Activated T-helper 9 cell treated with anti-CD3 and anti-CD28 coated beads, Interleukin-2, amount 50 U/mL, for 16 hours (primary cell): ENCODE results near the gene MRPL16.
A peak's percentile ranks its signal among the peaks of the same experiment; 100 is the strongest.
"Not testable (repeated sequence)": the region's sequence is repeated elsewhere in the genome, so short reads cannot be mapped to it uniquely, and the experiment has no call there.

Experiments
- DNase-seq: peaks from one replicate; pipeline ENCODE4 v3.0.0-alpha.2; 2020; ENCODE audit warnings: low read depth

MRPL16 gene

GRCh38 chr11:59810189-59810910, at the start of gene MRPL16:
Gene MRPL16, minus strand, starts transcription at chr11:59810778. Its CDS starts 120 bp downstream, at chr11:59810658.
- DNase-seq, result peak; percentile 83

DNA sequence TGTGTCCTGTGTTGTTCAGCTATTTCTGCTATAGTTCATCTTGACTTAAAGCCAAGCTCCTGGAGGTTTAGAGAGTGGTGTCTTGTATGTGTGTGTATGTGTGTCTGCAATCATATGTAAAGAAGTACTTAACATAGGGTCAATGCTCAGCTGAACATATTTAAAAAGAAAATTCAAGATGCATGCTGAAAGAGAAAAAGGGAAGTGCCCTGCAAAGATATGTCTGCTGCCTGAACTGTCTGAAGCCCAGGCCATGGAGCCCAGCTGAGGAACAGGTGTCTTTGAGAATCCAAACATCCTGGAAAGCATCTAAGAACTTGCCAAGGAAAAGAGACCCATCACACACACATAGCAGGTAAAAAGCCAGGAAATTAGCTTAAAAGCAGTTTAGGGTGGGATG, 49.1 kb upstream of the MRPL16 start:
- no peak for DNase-seq

- DNase-seq, result no peak
Observed at GRCh38 chr11:59857439-59858434, 47.2 kb upstream of the MRPL16 start.

- DNase-seq, result no peak
Observed at GRCh38 chr11:59854871-59855270, 44.3 kb upstream of the MRPL16 start.

DNA sequence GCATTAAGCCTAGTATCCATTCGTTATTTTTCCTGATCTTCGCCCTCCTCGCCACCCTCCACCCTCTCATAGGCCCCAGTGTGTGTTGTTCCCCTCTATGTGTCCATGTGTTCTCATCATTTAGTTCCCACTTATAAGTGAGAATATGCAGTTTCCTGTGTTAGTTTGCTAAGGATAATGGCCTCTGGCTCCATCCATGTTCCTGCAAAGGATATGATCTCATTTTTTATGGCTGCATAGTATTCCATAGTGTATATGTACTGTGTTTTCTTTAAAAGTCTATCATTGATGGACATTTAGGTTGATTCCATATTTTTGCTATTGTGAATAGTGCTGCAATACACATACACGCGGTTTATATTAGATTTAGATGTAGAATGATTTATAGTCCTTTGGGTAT, 40.8 kb upstream of the MRPL16 start:
- DNase-seq, result not testable (repeated sequence)

DNA sequence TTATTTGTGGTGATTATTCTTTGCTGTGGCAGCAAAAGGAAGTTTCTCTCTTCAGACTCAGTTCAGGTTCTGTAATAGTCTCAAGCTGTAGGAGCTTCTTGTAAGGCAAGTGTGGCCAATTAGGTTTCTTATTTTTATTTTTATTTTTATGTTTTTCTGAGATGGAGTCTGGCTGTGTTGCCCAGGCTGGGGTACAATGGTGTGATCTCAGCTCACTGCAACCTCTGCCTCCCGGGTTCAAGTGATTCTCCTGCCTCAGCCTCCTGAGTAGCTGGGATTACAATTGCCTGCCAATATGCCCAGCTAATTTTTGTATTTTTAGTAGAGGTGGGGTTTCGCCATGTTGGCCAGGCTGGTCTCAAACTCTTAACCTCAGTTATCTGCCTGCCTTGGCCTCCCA, 39.0 kb upstream of the MRPL16 start:
- not testable (repeated sequence) for DNase-seq

- no peak for DNase-seq
Observed at GRCh38 chr11:59849129-59849528, 38.6 kb upstream of the MRPL16 start.

- not testable (repeated sequence) for DNase-seq
Observed at GRCh38 chr11:59848439-59848838, 37.9 kb upstream of the MRPL16 start.

- no peak for DNase-seq
Observed at GRCh38 chr11:59847626-59848025, 37.0 kb upstream of the MRPL16 start.

DNA sequence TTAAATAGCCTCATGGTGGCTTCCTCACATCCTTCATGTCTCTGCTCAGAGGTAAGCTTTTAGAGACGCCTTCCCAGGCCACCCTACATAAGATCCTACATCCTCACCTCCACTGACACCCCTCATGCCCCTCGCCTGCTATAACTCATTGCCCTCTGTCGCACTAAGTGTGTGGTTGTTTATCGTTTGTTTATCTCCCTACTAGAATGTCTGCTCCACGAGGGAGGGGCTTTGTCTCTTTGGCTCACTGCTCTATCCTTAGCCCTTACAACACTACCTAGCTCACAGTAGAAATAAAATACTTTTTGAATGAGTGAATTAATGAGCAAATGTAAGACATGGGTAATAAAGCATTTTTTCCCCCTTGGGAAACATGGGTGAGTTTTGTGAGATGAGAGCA, 36.0 kb upstream of the MRPL16 start:
- no peak for DNase-seq

- no peak for DNase-seq
Observed at GRCh38 chr11:59845399-59845798, 34.8 kb upstream of the MRPL16 start, which contains the start of gene CBLIF. Gene CBLIF, minus strand, starts transcription at chr11:59845499. Its CDS starts 46 bp downstream, at chr11:59845453.

- no peak for DNase-seq
Observed at GRCh38 chr11:59842316-59842715, 31.7 kb upstream of the MRPL16 start.

GRCh38 chr11:59841514-59841913, 30.9 kb upstream of the MRPL16 start:
- DNase-seq, result no peak

DNA sequence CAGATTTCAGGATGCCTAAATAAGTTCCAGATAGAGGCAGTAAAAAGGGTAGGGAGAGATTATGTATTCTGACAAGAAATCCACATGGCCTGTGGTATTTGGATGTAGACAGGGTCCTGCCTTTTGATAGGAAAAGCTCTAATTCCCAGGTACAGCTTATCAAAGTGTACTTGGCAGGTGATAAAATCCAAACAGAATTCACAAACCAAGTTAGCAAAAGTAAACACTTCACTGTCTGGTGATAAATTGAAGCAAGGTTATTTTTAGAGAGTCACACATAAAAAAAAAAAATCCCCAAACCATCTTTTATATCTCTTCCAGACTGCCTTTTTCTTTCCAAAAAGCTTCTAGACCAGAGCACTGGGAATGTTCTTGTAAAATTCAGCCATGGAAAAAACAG, 29.0 kb upstream of the MRPL16 start:
- DNase-seq, result no peak

GRCh38 chr11:59833602-59834001, 23.0 kb upstream of the MRPL16 start:
- no peak for DNase-seq

DNA sequence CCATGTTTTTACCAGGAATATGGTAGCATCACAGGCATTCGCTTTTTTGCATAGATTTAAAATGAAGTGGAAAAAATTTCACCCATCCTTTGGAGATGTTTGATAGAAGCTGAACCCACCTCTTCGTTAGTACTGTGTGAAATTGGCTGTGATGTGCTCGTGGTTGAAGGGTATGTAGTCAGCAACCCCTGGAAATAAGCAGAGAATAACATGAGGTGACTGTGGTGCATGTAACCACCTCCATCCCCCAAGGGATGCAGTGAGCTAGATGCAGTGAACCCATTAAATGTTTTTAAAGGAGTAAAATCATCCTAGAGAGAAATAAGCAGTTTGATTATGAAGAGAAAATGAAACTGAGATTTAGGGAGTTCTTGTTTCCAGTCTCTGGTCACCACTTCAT, 18.8 kb upstream of the MRPL16 start:
- no peak for DNase-seq

DNA sequence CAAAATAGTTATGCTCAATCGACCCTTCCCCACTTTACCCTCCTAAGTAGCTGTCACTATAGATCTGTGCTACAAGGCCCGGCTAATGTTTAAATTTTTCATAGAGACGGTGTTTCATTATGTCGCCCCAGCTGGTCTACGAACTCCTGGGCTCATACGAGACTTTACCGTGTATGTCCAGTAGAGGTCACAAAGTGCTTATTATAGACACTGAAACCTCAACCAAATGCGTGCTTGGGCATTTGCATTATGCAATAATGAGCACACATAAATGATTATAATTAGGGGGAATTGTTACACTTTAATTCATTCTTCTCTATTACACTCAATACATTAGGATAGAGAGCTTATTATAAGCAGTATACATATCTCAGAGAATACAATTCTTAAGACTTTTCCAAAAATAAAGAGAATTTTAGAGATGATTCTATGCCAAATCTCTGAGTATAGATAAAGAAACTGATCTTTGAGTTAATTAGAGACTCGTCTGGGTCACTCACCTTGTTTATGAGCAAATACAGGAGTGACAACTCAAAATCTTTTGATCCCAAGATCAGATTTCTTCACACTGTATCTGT, 12.5 kb upstream of the MRPL16 start:
- no peak for DNase-seq

DNA sequence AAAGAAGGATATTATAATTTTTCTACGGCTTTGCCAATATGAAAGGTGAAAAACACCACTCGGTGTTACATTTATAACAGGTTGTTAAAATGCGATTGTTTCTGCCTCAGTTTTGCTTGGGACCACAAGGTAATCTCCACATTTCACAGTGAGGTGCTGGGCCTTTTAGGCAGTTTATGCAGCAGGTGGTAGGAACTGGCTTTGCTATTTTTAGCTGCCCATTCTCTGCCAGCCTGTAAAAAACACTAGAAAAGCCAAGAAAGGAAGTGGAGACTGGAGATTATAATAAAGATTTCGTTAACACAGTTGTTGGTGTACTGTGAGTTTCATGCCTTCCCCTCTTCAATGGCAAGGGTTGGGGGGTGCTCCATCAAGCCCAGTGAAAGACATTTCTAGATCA, 8.0 kb upstream of the MRPL16 start:
- no peak for DNase-seq

- DNase-seq, result not testable (repeated sequence)
Observed at GRCh38 chr11:59816434-59816833, 5.9 kb upstream of the MRPL16 start.

- no peak for DNase-seq
Observed at GRCh38 chr11:59815754-59816153, 5.2 kb upstream of the MRPL16 start.

GRCh38 chr11:59814021-59814420, 3.4 kb upstream of the MRPL16 start:
- DNase-seq, result no peak

GRCh38 chr11:59813364-59813763, 2.8 kb upstream of the MRPL16 start:
- no peak for DNase-seq

GRCh38 chr11:59812220-59812619, 1.6 kb upstream of the MRPL16 start:
- no peak for DNase-seq
